Upper lobe of left lung (tissue), 4 donors: ENCODE measurements around the gene NCOA6.

Experiments
- CTCF ChIP-seq, 6 experiments: fragments of 450-650 bp in 4 of 6; fragments of 200-600 bp in 2 of 6; sonication (generic) in 2 of 6; IDR thresholded peaks; one replicate each; pipeline ENCODE4 v1.5.1; 2016 to 2019; ENCODE audit warnings: antibody characterized with exemption in 6 of 6
- EP300 ChIP-seq, 4 donors: sonication (generic); formaldehyde crosslinking; IDR thresholded peaks; one replicate each; pipeline ENCODE4 v1.5.1; 2017; ENCODE audit warnings: antibody characterized with exemption in 4 of 4, control low read depth in 2 of 4
- POLR2A ChIP-seq, 4 donors: fragments of 450-650 bp; IDR thresholded peaks; one replicate each; pipeline ENCODE4 v1.5.1; 2016 to 2017; ENCODE audit warnings: antibody characterized with exemption in 4 of 4, mild to moderate bottlenecking in 2 of 4
- POLR2AphosphoS5 ChIP-seq, 2 donors: sonication (generic); formaldehyde crosslinking; IDR thresholded peaks; one replicate each; pipeline ENCODE4 v1.5.1; 2017; ENCODE audit warnings: antibody characterized with exemption in 2 of 2

DNA sequence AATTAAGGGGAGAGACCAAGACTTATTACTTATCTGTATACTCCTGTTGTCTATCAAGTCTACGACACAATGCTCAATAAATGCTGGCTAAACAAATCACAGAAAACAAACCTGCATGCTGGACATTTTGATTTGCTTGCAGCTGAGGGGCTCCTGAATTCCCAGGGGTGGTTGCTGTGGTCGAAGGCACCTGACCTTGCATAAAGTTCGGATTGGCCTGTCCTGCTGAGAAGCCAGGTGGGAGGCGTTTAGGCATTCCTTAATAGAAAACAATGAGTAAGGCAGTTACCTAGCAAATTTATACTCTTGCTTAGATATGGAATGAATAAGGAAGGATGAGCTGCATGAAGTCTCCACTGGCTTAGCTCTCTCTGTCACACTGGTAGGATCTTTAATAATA is 70.8 kb downstream of the NCOA6 start:
- TF ChIP-seq POLR2A (IDR thresholded peaks at IDR 0.05) (no peak), CTCF (IDR thresholded peaks at IDR 0.05) (no peak), EP300 (IDR thresholded peaks at IDR 0.05) (no peak), POLR2AphosphoS5 (IDR thresholded peaks at IDR 0.05) (no peak)
